HG02973 (cell line): ENCODE measurements around the gene MISFA.
A peak's percentile ranks its signal among the peaks of the same experiment; 100 is the strongest.
"Not testable (repeated sequence)": the region's sequence is repeated elsewhere in the genome, so short reads cannot be mapped to it uniquely, and the experiment has no call there.

Experiments
- ATAC-seq: cut with Tn5 transposase; IDR thresholded peaks from one replicate; pipeline ENCODE4 v1.9.1; 2021; ENCODE audit warnings: moderate library complexity; ENCODE audit not compliant: unreplicated experiment

The MISFA gene

GRCh38 chr11:18599739-18600230, at the start of gene MISFA:
Gene MISFA (plus strand): TSS chr11:18599789. CDS start chr11:18599929, 140 bp downstream.
- no peak for ATAC-seq

- ATAC-seq, result no peak
These were observed 36.4 kb upstream of the MISFA start for GRCh38 chr11:18563090-18563730.

GRCh38 chr11:18564149-18564548, 35.4 kb upstream of the MISFA start:
- ATAC-seq, result no peak

DNA sequence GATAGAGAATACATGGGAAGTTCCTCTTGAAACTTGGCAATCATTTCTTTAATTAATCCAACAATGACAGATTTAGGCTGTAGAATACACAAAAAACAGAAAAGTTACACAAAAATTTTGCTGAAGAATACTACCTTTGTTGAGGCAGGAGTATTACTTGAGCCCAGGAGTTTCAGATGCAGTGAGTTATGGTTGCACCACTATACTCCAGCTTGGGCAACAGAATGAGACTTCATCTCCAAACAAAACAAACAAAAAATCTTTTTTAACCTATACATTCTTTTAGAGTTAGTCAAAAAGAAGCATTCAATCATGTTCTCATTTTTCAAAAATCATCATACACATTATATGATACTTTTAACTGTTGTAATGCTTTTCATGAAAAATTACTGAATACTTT, 33.2 kb upstream of the MISFA start:
- ATAC-seq, result no peak

DNA sequence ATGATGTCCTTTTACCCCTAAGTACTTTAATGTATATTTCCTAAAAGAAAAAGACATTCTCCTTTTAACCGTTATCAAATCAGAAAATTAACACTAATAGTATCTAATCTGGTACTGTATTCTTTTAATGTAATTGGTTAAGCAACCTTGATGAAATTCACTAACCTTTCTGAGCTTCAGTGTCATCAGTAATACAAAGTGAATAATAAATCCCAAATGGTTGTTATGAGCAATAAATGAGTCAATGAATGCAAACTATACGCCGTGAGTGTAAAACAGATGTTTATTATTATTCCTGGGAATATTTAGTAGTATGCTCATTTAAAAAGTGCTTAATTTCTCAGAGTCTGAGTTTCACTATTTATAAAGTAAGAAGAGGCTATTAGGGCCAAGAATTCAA, 32.5 kb upstream of the MISFA start:
- no peak for ATAC-seq

DNA sequence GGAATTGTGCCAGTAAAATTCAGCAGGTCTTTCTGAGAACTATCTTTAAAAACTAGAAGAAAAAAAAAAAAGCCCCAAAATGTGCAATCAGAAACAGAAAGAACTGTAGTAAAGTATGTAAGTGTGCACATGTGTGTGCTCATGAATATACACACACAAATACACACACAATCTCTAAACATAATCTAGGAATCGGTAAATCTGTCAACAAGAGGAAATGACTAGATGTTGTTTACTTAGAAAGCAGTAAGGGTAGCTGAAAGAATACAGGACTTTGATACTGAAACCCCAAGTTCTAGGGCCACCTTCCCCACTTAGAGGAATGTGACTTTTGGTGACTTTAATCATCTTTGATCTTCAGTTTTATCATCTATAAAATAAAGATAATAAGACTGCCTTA, 24.2 kb upstream of the MISFA start:
- ATAC-seq, result no peak

DNA sequence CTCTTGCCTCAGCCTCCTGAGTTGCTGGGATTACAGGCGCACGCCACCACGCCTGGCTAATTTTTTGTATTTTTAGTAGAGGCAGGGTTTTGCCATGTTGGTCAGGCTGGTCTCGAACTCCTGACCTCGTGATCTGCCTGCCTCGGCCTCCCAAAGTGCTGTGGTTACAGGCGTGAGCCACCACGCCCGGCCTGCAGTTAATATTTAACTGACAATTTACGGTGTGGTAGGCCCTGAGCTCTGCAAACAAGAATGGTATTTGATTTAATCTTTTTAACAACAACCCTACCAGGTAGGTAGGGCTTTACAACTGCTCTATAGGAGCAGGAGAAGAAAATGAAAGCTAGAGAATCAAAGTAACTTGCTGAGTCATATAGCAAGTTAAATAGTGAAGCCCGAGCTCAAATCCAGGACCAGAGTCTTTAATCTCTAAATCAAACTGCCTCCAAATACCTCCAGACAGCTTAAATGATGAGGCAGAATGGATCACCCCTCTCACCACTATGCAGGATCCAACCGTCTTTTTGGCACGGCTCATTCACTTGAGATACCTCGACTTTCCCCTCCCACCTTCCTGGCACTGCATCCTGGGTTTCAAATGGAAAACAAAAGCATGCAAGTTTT, 20.5 kb upstream of the MISFA start:
- peak; percentile 66 for ATAC-seq

- ATAC-seq, result no peak
These were observed 19.3 kb upstream of the MISFA start for GRCh38 chr11:18580113-18580766.

GRCh38 chr11:18581825-18582224, 17.8 kb upstream of the MISFA start:
- no peak for ATAC-seq

- peak; percentile 66 for ATAC-seq
These were observed 11.0 kb upstream of the MISFA start, which contains the start of gene UEVLD for GRCh38 chr11:18588297-18589252. Gene UEVLD (minus strand): TSS chr11:18588734. CDS start chr11:18588654, 80 bp downstream.

DNA sequence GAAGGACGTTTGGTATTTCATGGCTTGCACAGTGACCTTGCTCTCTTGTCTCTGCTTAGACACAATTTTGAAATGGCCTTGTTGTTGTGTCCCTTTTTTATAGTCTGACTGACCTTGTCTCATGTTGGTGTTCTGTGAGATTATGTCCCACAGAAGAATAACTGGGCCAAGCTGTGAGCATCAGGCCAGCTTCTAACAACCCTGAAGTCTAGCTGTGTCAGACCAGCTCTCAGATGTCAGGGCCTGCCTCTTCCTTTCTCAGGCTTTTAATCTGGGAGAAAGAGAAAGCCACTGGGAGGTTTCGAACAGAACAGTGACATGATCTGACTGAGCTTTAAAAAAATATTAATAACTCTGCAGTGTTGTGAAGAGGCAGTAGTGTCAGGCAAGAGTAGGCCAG, 9.0 kb upstream of the MISFA start:
- ATAC-seq, result no peak

GRCh38 chr11:18594088-18594487, 5.5 kb upstream of the MISFA start:
- not testable (repeated sequence) for ATAC-seq

DNA sequence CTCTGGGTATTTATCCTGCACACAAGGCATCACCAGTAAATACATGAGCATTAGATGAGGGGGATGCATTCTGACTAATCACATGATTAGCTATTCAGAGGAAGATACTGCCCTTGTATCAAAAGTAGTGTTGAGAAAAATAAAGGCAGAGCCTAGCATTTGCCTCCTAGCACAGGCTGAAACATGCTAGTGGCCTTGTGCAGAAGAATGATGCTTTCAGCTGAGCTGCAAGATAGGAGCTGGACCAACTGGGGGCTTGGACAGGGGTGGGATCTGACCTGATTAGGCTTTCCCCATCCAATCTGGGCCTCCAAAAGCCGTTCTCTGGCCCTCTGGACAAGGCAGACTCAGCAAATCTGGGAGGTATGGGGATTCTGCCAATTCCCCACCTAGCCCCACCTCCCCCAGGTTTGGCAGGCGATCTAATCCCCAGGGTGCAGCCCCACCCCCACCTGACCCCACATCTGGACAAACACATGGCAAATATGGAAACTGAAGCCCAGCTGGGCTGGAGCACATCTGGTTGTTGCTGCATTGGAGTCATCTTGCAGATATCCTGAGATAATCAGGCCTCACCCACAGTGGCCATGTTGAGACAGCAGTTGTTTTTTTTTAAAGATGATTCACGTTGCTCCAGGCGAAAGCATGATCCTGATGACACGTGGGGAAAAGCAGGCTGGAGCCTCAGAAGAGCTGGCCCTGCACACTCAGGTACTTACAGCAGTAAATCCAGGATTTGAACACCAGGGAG, 4.4 kb upstream of the MISFA start:
- no peak for ATAC-seq

- ATAC-seq, result no peak
These were observed 1.5 kb downstream of the MISFA start for GRCh38 chr11:18600915-18601569.

DNA sequence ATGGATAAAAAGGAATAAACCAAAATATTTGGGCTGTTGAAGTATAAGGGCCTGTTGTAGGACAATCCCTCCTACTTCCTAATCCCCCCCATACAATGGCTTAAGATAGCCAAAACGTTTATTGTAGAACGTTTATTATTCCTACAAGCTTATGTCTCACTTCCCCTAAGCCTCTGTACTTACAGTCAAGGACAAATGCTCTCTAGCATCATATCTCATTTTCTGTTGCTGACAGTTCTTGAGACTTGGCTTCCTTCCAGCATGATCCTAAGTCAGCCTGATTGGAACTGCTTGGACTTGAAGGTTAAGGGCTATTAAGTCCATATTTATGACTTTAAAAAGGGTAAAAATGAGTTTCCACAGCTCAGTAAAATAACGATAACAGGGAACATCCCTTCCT, 8.8 kb downstream of the MISFA start:
- no peak for ATAC-seq

DNA sequence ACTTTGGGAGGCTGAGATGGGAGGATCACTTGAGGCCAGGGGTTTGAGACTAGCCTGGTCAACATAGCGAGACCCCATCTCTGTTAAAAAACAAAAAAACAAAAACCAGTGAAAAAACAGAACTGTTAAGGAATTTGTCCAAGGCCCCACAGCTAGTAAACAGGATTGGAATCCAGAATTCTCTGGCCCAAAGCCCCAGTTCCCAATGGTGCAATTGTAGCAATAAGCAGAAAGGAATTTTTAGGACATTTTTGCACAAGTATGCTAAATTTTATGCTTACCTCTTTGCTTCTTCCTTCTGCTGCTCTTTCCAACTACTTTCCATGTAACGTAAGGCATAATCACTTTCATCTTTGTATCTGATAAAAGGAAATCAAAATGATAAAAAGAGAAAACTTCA, 11.6 kb downstream of the MISFA start:
- no peak for ATAC-seq

DNA sequence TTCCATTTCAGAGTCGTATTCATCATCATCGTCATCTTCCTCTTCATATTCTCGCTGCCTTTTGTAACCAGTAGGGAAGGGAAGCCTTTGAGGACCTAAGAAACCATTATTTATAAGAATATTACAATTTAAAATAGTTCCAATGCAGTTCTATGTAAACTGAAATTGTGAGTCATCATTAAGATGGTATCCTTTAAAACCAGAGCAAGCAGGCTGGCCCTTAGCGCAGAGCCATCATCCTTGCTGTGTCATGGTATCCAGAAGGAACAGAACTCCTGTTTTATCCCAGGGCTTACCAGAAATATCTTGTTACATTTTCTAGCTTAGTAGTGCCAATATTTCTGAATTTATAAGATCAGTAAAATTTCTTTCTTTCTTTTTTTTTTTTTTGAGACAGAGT, 12.8 kb downstream of the MISFA start:
- ATAC-seq, result no peak

GRCh38 chr11:18614667-18615066, 15.1 kb downstream of the MISFA start:
- no peak for ATAC-seq

- peak; percentile 93 for ATAC-seq
These were observed 16.2 kb downstream of the MISFA start for GRCh38 chr11:18615628-18616392.
